Caki2 (cell line): ENCODE data around the gene XRN2. TPM values are rescaled to one million over a fixed set of nuclear protein-coding genes. Genes with fewer than 3 reads are reported as not detected.
"Not testable (repeated sequence)": the region's sequence is repeated elsewhere in the genome, so short reads cannot be mapped to it uniquely, and the experiment has no call there.

Experiments
- DNase-seq: peaks from one replicate; pipeline ENCODE4 v3.0.0-alpha.2; 2015; ENCODE audit warnings: low read depth
- in situ Hi-C: cut with HindIII; loops from 2 replicates; pipeline ENCODE4 v1.10.0; 2016; ENCODE audit warnings: low sequenced_read_pairs, low pct_unique_long_range_greater_than_20kb, mixed read lengths
- total RNA-seq: library from RNA; depleted of rRNA; stranded (reverse); fragments of >200 nt; shearing (Covaris generic); gene quantifications from 2 replicates; pipeline ENCODE4 v1.2.3, GENCODE V29; 2014; ENCODE audit warnings: low replicate concordance

The XRN2 gene
- total RNA-seq, 1 experiment from 2014 or later = 116 TPM

DNA sequence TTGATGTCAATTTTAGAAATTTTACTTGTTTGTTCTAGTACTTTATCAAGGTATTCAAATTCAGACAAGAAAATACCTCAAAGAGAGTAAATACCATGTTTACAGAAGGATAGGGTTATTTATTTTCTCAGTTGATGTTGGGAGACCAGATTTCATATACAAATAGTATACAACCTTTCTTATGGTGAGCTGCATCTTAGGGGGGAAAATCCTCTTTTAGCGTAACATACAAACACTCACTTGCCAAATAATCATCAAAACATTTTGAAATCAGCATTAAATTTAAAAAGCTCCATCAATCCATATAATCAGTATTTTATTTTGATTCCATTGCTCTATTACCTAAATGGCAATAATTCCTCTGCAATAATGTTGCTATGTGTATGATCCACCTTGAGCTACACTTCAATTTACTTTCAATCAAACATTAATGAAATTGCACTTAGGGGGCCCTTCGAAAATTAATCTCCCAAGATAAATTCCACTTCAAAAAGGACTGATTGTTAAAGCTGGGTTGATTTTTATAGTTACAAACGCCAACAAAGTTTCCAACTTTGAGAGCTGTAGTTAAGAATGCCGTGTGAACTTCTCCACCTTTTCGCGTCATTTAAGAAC lies 92.0 kb downstream of the XRN2 start:
- DNase-seq = no peak
- in situ Hi-C loops = no loop called here

- in situ Hi-C loops = no loop called here
- DNase-seq = no peak
Observed at GRCh38 chr20:21395666-21396598, 92.8 kb downstream of the XRN2 start.

- DNase-seq = no peak
- in situ Hi-C loops = no loop called here
Observed at GRCh38 chr20:21396599-21397340, 93.6 kb downstream of the XRN2 start.

DNA sequence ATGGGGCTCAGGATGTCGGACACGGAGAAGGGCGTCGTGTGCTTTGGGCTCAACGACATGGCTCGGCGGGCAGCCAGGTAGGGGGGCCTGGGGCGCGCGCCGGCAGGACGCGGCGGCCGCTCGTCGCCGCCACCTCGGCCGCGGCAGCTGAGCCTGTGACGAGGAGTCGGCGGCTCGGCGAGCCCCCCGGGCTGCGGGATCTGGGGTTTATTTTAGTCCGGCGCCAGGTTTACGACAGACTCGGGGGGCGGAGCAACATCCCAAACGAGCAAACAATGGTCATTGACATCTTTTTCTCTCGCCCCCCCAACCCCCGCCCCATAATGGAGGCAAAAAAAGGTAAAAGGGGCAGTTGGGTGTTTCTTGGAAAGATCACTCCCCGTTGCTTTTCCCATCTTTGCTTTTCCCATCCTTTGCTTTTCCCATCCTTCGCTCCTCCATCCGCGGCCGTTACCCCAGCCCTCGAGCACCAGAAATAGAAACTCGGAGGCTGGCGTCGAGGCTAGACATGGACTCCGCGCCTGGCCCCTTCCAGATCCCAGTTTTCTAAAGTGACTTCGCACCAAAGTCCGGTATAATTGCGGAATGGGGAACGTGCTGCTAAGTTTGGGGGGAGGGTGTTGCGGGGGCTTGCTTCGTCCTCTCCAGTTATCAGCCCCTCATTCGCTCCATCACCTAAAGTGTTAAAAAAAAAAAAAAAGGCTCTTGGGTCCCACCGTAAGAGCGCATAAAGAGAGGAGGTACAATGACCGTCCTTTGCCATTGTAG lies 94.4 kb downstream of the XRN2 start, which contains the start of gene NKX2-4:
NKX2-4 (minus strand) TSS at position 186 of the 768 bp plus-strand sequence; CDS start at position 59, 127 bp downstream.
- in situ Hi-C loops = no loop called here
- DNase-seq = no peak

DNA sequence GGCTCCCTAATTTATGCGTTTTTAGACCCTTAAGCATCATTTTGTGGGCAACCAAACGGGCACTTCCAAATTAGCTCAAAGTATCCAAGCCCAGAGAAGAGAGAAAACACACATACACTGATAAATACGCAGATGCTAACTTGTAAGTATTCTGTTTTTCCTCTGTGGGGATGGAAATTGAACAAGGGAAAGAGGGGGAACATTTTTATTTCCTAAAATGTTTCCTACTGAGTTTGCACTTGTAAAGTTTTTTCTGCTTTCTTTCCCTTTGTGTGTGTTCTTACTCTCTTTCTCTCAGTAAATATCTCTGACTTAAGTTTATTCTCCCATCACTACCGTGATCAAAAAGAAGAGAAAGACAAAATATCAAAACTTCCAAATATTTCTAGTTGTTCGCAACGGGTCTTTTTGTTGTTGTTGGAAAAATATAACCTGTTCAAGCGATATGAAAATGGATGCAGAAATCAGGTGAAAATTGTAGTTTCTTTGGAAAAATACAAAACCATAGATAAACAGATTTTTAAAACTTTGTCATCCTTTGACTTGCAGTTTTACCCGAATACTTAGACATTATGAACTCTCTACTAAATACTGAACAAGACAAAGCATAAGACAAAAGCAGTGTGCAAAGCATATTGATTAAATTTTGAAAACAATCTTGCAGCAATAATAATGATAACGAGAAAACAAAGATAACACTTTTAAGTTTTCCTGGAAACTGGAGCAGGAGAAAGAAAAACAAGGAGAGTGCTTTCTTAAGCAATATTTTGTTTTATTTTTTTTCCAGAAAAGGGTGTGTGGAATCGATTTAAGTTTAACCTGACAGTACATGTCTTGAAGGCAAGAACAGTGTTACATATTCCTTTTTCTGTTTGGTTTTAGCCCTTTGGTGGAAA lies 95.2 kb downstream of the XRN2 start:
- in situ Hi-C loops = no loop called here
- DNase-seq = no peak

DNA sequence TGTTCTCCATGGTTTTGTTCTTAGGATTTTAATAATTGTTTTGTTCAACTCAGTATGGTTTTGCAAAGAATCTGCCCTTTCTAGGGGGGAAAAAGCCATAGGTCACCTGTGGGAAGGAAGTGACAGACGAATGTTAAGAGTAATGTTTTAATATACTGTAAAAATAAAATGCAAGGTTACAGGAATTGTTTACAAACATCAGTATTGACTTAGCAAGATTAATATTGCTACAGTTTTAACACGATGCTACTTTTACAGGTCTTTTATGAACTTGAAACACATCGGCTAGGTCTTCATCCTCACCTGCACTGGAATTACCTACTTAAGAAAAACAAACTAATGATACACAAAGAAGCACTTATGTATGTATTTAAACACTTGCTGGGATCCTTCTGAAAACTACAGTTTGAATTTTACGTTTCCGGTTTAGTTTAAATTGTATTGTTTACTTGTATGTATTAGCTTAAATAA lies 95.9 kb downstream of the XRN2 start:
- in situ Hi-C loops = no loop called here
- DNase-seq = no peak

GRCh38 chr20:21411725-21412124 lies 108.6 kb downstream of the XRN2 start:
- in situ Hi-C loops = no loop called here
- no peak for DNase-seq

GRCh38 chr20:21413996-21414395 lies 110.9 kb downstream of the XRN2 start:
- DNase-seq, in situ Hi-C loops: not testable (repeated sequence)

GRCh38 chr20:21419147-21419546 lies 116.0 kb downstream of the XRN2 start:
- in situ Hi-C loops, DNase-seq: not testable (repeated sequence)

GRCh38 chr20:21421601-21422236 lies 118.6 kb downstream of the XRN2 start:
- in situ Hi-C loops = no loop called here
- DNase-seq = no peak

DNA sequence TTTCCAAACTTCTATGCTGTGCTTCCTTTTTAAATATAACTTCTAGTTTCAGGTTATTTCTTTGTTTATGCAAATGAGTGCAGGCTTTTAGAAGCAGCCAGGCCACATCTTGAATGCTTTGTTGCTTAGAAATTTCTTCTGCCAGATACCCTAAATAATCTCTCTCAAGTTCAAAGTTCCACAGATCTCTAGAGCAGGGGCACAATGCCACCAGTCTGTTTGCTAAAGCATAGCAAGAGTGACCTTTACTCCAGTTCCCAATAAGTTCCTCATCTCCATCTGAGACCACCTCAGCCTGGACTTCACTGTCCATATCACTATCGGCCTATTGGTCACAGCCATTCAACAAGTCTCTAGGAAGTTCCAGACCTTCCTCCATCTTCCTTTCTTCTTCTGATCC lies 120.6 kb downstream of the XRN2 start:
- in situ Hi-C loops, DNase-seq: not testable (repeated sequence)

GRCh38 chr20:21424846-21425245 lies 121.7 kb downstream of the XRN2 start:
- in situ Hi-C loops = no loop called here
- peak; percentile 36 for DNase-seq

DNA sequence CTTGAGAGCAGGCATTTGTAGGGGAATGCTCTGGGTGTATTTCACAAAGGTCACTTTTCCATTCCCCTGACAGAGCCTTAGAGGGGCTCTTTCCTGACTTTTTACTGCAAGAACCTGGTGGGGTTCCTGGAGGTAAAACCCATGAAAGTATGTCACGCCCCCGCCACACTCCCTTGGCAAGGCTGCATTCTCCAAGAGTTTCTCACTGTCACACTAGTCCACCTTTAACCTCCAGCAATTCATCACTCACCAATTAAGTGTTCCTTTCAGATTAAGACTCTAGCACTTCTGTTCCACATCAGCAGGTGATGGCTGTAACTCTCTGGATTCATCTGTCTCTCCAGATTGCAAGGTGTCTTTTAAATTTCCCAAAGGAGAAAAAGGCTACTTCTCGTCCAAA lies 126.9 kb downstream of the XRN2 start:
- in situ Hi-C loops = no loop called here
- DNase-seq = peak; percentile 59

GRCh38 chr20:21432911-21433310 lies 129.8 kb downstream of the XRN2 start:
- peak; percentile 23 for DNase-seq
- in situ Hi-C loops = no loop called here

DNA sequence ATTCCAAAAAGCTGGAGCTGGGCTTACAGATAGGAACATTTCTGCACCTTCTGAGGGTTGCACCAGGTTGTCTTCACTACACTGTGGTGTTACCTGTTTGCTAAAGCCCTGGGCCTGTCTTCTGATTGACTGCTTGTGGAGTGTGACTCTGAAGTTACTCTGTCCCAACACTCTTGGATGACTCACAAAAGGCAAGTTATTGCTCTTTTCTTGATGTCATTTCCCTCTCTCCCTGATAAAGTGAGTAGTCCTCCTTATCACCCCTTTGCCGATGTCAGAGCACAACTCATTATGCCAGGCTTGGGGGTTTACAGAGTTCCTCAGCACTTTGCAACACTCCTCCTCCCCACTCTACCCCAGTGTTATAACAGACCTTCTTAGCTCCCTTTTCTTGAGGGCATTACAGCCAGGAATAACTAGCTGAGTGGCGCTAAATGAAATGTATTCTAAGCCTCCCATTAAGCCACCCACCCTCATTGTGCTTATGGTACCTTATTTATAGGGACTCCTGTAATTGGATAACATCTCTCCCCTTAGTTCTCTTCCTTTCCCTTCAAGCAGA lies 130.3 kb downstream of the XRN2 start:
- peak; percentile 51 for DNase-seq
- in situ Hi-C loops = no loop called here

GRCh38 chr20:21435576-21435975 lies 132.4 kb downstream of the XRN2 start:
- no peak for DNase-seq
- in situ Hi-C loops = no loop called here
